GM12865 (cell line): ENCODE results near the gene OR2M5.

Experiments
- DNase-seq: peaks from one replicate; pipeline ENCODE4 v3.0.0; 2010; ENCODE audit warnings: low read depth
- H3K4me3 ChIP-seq: 2 replicates; pipeline ENCODE4 v1.5.1; 2011; ENCODE audit warnings: mild to moderate bottlenecking, low read depth, low read length, control low read depth
- TF ChIP-seq, protein P1 (sequence below): IDR thresholded peaks from 2 replicates; pipeline ENCODE4 v1.5.1; 2011; ENCODE audit warnings: low read length, control low read depth, low read depth, inconsistent platforms; ENCODE audit not compliant: insufficient read depth; ENCODE audit errors: missing control alignments

The OR2M5 gene

DNA sequence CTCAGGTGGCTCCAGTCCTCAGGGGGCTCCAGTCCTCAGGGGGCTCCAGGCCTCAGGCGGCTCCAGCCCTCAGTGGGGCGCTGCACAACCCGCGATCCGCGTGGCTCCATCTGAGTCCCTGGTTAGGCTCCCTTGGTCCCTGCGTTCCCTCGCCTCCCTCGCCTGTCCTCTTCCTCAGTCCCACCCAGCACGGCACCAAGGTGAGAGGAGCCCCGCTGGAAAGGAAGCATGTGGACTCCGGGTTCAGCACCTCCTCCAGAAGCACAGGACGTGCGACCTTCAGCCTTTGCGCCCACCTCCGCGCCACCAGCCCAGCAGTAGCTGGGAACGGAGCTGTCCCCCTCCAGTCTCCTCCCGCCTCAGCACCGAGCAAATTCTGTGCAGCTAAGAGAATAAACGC is 8.1 kb upstream of the OR2M5 start:
- no peak overlapping the region for H3K4me3 ChIP-seq
- TF ChIP-seq, protein P1, sequence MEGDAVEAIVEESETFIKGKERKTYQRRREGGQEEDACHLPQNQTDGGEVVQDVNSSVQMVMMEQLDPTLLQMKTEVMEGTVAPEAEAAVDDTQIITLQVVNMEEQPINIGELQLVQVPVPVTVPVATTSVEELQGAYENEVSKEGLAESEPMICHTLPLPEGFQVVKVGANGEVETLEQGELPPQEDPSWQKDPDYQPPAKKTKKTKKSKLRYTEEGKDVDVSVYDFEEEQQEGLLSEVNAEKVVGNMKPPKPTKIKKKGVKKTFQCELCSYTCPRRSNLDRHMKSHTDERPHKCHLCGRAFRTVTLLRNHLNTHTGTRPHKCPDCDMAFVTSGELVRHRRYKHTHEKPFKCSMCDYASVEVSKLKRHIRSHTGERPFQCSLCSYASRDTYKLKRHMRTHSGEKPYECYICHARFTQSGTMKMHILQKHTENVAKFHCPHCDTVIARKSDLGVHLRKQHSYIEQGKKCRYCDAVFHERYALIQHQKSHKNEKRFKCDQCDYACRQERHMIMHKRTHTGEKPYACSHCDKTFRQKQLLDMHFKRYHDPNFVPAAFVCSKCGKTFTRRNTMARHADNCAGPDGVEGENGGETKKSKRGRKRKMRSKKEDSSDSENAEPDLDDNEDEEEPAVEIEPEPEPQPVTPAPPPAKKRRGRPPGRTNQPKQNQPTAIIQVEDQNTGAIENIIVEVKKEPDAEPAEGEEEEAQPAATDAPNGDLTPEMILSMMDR = no peak
- no peak for DNase-seq

DNA sequence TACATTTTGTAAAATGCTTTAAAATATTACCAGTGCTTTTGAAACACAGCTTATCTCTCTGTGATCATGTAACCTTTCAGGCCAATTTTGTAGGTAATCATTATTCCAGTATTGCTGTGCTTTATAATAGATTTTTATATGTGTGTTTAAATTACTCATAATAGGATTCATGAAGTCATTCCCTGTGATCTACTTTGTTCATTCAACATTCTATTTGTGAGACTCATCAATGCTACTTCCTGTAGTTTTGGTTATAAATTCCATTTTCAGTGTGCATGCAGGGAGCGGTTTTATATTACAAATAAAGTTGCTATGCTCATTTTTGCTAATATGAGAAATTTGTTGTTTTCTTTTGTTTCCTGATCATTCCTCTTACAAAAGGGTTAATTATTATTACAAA is 4.1 kb upstream of the OR2M5 start:
- TF ChIP-seq, protein P1 = no peak

DNA sequence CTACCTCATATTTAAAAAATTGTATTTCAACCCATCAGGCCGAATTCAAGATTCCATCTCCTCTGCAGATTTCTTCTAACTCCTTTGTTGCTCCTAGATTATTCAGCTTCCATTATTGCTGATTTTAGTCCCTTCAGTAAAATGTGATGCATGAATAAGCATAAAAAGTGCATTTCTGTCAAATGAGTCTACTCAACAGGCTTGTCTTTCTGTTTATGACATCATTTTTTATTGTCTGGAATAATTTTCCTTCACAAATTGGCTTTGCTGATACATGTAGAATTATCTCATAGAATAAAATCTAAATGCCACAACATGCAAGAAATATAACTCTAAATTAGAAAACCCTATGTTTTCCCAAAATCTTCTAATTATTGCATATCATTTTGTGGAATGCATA is 1.6 kb upstream of the OR2M5 start:
- H3K4me3 ChIP-seq = no peak overlapping the region
- TF ChIP-seq, protein P1 = no peak
- no peak for DNase-seq

More for the DNA sequence above, 4.1 kb upstream of the OR2M5 start:
- no peak for DNase-seq
- no peak overlapping the region for H3K4me3 ChIP-seq

DNA sequence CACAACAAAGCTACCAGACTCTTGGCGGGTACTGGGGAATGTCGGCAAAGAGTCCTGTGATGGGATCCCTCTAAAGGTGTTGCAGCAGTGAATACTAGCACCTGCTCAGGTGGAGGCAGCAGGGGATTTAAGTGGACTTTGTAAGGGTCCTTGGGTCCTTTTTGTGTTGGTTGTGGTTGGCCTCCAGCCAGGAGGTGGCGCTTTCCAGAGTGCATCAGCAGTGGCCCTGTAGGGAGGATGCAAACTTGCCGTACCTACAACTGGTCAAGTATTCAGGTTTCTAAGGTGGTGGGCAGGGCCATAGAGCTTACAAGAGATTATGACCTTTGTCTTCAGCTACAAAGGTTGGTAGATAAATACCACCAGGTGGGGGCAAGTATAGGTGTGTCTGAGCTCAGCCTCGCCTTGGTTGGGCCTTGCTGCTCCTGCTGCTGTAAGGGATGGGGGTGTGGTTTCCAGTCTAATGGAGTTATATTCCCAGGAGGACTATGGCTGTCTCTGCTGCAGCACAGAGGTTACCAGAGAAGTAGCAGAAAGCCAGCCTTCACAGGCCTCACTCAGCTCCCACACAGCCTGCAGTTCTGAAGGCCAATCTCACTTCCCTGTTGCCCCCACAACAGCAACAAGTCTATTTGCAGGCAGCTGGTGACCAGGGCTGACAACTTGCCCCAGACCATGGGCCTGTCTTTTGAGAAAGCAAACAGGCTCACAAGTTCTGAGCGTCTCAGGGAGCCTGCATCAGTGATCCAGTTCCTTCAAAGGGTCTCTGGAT is 7.3 kb downstream of the OR2M5 start:
- TF ChIP-seq, protein P1 = no peak
- no peak overlapping the region for H3K4me3 ChIP-seq
- no peak for DNase-seq

DNA sequence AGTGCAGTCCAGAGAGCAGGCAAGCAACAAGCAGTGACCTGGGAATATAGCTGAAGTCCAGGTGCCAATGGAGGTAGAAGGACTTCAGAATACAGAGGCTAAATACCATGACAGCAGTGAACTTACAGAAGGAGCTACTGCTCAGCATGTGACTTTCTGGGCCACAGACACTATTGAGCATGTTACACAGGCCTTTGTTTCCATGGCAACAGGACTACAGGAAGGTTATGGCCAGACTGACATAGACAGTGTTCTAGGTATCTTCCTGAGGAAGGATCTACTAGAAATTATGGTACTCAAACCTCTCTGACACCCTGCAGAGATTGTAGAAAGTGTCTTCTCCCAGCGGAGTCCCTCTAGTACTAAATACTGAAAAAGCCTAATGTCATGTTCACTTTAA is 11.0 kb downstream of the OR2M5 start:
- H3K4me3 ChIP-seq = no peak overlapping the region
- DNase-seq = peak; percentile 8
- TF ChIP-seq, protein P1 = no peak

DNA sequence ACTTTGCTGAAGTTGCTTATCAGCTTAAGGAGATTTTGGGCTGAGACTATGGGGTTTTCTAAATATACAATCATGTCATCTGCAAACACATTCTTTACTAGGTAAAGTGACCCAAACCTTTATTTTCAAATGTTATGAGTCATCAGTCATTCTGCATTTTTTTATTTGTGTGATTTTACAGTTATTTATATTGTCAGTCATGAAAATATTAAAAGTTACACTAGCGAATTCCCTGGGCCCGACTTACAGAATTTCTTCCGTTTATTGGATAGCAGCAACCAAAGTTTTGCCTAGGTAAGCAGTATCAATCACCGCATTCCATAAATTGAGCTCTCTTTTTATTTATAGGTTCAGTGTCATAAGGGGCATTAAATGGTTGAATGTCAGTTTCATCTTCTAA is 13.8 kb downstream of the OR2M5 start:
- no peak for DNase-seq
- TF ChIP-seq, protein P1 = no peak
- no peak overlapping the region for H3K4me3 ChIP-seq

DNA sequence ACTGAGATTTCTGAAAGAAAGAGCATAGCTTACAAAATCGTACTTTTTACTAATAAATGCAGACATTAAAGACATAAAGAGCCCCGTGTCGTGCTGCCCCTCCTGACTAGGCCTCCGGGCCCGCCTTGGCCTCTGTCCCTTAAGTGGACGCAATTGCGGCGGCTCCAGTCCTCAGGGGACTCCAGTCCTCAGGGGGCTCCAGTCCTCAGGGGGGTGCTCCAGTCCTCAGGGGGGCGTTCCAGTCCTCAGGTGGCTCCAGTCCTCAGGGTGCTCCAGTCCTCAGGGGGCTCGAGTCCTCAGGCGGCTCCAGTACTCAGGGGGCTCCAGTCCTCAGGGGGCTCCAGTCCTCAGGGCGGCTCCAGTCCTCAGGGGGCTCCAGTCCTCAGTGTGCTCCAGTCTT is 19.1 kb downstream of the OR2M5 start:
- no peak for DNase-seq
- TF ChIP-seq, protein P1 = no peak
- no peak overlapping the region for H3K4me3 ChIP-seq
